Fibroblast of the aortic adventitia (primary cell): Measurements from ENCODE around the gene CORO6. TPM values are rescaled to one million over a fixed set of nuclear protein-coding genes. Genes with fewer than 3 reads are reported as not detected.

ENCODE experiments used
- DNase-seq: peaks from one replicate; pipeline ENCODE4 v3.0.0-alpha.2; 2010; ENCODE audit warnings: low read depth
- H3K4me3 ChIP-seq: 2 replicates; pipeline ENCODE4 v1.5.1; 2011; ENCODE audit warnings: low read depth, mild to moderate bottlenecking, control low read depth, low read length, moderate library complexity
- CTCF ChIP-seq: IDR thresholded peaks from 2 replicates; pipeline ENCODE4 v1.5.1; 2011; ENCODE audit warnings: mild to moderate bottlenecking, low read length, control low read depth, inconsistent platforms; ENCODE audit not compliant: insufficient read depth
- total RNA-seq: library from RNA; depleted of rRNA; stranded (reverse); fragments of >200 nt; gene quantifications from 2 replicates; pipeline ENCODE4 v1.2.3, GENCODE V29; 2012; ENCODE audit warnings: low replicate concordance

The CORO6 gene
- total RNA-seq, 1 donor, result 8.3 TPM

- DNase-seq, result no peak
- TF ChIP-seq CTCF, result peak; percentile 97
- H3K4me3 ChIP-seq, result peak overlapping the region; percentile 38
Observed at GRCh38 chr17:29591737-29592608, 30.7 kb downstream of the CORO6 start.

- peak; percentile 72 for DNase-seq
- peak overlapping the region; percentile 38 for H3K4me3 ChIP-seq
Observed at GRCh38 chr17:29591146-29591736, 31.5 kb downstream of the CORO6 start.

GRCh38 chr17:29590411-29591145, 32.1 kb downstream of the CORO6 start:
- peak overlapping the region; percentile 66 for H3K4me3 ChIP-seq
- TF ChIP-seq CTCF, result no peak
- peak; percentile 66 for DNase-seq

More at GRCh38 chr17:29591146-29591736, 31.5 kb downstream of the CORO6 start:
- no peak for TF ChIP-seq CTCF

- DNase-seq, result peak; percentile 71
- no peak for TF ChIP-seq CTCF
- peak within 1 kb of the TSS; percentile 83 for H3K4me3 ChIP-seq
Observed at GRCh38 chr17:29589524-29590410, 32.9 kb downstream of the CORO6 start, which contains the start of gene GIT1. GIT1 (minus strand) TSS chr17:29589648; CDS start chr17:29589378, 270 bp downstream.

- peak overlapping the region; percentile 83 for H3K4me3 ChIP-seq
- DNase-seq, result no peak
- TF ChIP-seq CTCF, result no peak
Observed at GRCh38 chr17:29588562-29589411, 33.9 kb downstream of the CORO6 start.
